ENCODE results near the gene ZFAND3. TPM values are rescaled to one million over a fixed set of nuclear protein-coding genes. Genes with fewer than 3 reads are reported as not detected.
A peak's percentile ranks its signal among the peaks of the same experiment; 100 is the strongest.

Gene ZFAND3, protein sequence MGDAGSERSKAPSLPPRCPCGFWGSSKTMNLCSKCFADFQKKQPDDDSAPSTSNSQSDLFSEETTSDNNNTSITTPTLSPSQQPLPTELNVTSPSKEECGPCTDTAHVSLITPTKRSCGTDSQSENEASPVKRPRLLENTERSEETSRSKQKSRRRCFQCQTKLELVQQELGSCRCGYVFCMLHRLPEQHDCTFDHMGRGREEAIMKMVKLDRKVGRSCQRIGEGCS
- total RNA-seq: 100 to 1,000 TPM; 141 to 166 (median 157) TPM
- 10 to 100 TPM; 48.5 to 74.1 (median 58.8) TPM for polyA plus RNA-seq
- long read RNA-seq, donor 1, transcript ZFAND3-201 (6 exons, 3,366 nt): major isoform, 29 of 53 reads
- long read RNA-seq, donor 1, partial matches to known transcripts: 18 of 53 reads
- long read RNA-seq, donor 1, other reads (novel, unspliced or antisense): 4 of 53 reads
- long read RNA-seq, donor 2, transcript ZFAND3-201 (6 exons, 3,366 nt): major isoform, 66 of 96 reads
- long read RNA-seq, donor 2, partial matches to known transcripts: 22 of 96 reads
- long read RNA-seq, donor 2, other reads (novel, unspliced or antisense): 6 of 96 reads

DNA sequence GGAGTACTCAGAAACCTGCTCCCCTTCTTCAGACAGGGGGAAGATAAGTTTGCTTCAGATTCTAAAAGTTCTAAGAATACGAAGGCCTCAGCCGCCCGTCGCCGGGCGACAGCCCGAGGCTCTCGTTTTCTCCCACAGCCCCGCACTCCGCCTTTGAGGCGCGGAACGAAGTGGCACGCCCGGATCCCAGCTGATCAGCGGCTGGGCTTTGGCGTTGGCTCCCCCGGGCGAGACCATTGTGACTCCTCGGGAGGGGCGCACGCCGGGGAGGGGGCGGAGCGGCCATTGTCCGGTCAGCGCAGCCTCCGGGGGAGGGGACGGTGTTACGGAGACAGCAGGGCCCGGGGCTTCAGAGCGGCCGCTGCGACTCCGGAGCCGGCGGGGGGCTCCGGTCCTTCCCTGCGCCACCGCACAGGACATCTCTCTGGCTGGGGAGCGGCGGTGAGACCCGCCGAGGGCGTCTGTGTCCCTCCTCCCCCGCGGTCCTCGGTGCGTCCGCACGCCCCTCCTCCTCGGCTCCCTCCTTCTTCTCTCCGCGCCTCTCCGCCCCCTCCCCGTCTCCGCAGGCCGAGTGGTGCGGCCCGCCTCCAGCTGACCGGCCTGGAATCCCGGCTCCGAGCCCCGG lies at the start of gene ZFAND3:
Gene ZFAND3, plus strand, starts transcription at position 551 of the 625 bp plus-strand sequence. CDS start 219 bp downstream, outside the sequence.
- H3K27ac ChIP-seq: peak within 1 kb of the TSS; percentile 99
- peak within 1 kb of the TSS; percentile 87 for H3K4me3 ChIP-seq
- TF ChIP-seq, protein P1, sequence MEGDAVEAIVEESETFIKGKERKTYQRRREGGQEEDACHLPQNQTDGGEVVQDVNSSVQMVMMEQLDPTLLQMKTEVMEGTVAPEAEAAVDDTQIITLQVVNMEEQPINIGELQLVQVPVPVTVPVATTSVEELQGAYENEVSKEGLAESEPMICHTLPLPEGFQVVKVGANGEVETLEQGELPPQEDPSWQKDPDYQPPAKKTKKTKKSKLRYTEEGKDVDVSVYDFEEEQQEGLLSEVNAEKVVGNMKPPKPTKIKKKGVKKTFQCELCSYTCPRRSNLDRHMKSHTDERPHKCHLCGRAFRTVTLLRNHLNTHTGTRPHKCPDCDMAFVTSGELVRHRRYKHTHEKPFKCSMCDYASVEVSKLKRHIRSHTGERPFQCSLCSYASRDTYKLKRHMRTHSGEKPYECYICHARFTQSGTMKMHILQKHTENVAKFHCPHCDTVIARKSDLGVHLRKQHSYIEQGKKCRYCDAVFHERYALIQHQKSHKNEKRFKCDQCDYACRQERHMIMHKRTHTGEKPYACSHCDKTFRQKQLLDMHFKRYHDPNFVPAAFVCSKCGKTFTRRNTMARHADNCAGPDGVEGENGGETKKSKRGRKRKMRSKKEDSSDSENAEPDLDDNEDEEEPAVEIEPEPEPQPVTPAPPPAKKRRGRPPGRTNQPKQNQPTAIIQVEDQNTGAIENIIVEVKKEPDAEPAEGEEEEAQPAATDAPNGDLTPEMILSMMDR (IDR thresholded peaks at IDR 0.05): no peak
- peak; percentile 92 to 96 (median 92) for ATAC-seq
- no peaks in the 10 kb centered on the region for H3K36me3 ChIP-seq (ENCODE audit: insufficient read depth in 1 of 2, low read depth in 1 of 2)
- peaks cover 34% of the 10 kb centered on the region for H3K4me1 ChIP-seq
- DNase-seq: peak; percentile 98 to 99
- WGBS, 3 donors: 0 to 1% (median 0%) methylated on average over 27 to 63 of the region's 64 CpGs
- H3K9me3 ChIP-seq: no peaks in the 10 kb centered on the region
- intact Hi-C loops (cut with DNase I): no loop called here
- no peaks in the 10 kb centered on the region for H3K27me3 ChIP-seq (ENCODE audit: insufficient read depth in 3 of 3, low read length in 2 of 3)

DNA sequence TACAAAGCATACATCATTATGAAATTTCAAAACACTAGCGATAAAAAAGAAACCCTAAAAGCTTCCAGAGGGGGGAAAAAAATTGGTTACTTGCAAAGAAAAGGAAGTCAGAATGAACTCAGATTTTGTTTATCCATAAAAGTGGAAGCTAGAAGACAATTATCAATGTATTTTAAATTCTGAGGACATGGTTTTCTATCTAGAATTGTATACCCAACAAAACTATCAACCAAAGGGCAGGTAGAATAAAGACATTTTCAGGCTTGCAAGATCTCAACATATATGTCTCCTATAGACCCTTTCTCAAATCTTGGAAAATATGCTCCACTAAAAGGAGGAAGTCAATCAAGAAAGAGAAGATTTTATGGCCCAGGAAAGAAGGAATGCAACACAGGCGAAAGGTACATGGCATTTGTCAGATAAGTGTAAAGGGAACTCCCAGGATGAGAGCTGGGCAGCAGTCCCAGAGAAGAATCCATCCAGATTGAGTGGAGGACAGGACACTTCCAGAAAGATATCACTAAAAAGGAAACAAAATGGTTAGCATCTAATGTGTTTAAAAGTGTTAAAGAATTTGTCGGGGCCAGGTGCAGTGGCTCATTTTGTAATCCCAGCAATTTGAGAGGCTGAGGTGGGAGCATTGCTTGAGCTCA lies 45.4 kb upstream of the ZFAND3 start:
- ATAC-seq: no peak
- 87 to 93% (median 89%) methylated on average over 3 of the region's 3 CpGs for WGBS, 3 donors
- no peaks in the 10 kb centered on the region for H3K27me3 ChIP-seq (ENCODE audit: insufficient read depth in 3 of 3, low read length in 2 of 3)
- H3K36me3 ChIP-seq (ENCODE audit: insufficient read depth in 1 of 2, low read depth in 1 of 2): no peaks in the 10 kb centered on the region
- H3K4me1 ChIP-seq: no peaks in the 10 kb centered on the region
- no peaks in the 10 kb centered on the region for H3K9me3 ChIP-seq
- intact Hi-C loops (cut with DNase I): no loop called here
- H3K4me3 ChIP-seq: no peak overlapping the region
- no peak for DNase-seq
- TF ChIP-seq, protein P1 (IDR thresholded peaks at IDR 0.05): no peak
- H3K27ac ChIP-seq: no peak overlapping the region

DNA sequence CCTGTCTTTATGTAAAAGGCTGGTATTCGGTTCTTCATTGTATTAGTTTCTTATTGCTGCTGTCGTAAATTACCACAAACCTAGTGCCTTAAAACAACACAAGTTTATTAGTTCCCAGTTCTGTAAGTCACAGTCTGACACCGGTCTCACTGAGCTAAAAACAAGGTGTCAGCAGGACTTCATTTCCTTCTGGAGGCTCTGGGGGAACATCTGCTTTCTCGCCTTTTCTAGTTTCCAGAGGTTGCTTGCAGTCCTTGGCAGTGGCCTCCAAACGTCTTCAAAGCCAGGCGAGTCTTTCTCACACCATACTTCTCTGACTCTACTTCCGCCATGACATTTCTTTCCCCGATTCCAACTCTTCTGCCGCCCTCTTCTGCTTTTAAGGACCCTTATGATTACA lies 43.0 kb upstream of the ZFAND3 start:
- intact Hi-C loops (cut with DNase I): no loop called here
- TF ChIP-seq, protein P1 (IDR thresholded peaks at IDR 0.05): no peak
- no peak overlapping the region for H3K27ac ChIP-seq
- no peaks in the 10 kb centered on the region for H3K27me3 ChIP-seq (ENCODE audit: insufficient read depth in 3 of 3, low read length in 2 of 3)
- H3K9me3 ChIP-seq: no peaks in the 10 kb centered on the region
- DNase-seq: no peak
- H3K4me3 ChIP-seq: no peak overlapping the region
- no peaks in the 10 kb centered on the region for H3K36me3 ChIP-seq (ENCODE audit: insufficient read depth in 1 of 2, low read depth in 1 of 2)
- no peak for ATAC-seq
- 74 to 80% (median 80%) methylated on average over 9 of the region's 9 CpGs for WGBS, 3 donors
- no peaks in the 10 kb centered on the region for H3K4me1 ChIP-seq

DNA sequence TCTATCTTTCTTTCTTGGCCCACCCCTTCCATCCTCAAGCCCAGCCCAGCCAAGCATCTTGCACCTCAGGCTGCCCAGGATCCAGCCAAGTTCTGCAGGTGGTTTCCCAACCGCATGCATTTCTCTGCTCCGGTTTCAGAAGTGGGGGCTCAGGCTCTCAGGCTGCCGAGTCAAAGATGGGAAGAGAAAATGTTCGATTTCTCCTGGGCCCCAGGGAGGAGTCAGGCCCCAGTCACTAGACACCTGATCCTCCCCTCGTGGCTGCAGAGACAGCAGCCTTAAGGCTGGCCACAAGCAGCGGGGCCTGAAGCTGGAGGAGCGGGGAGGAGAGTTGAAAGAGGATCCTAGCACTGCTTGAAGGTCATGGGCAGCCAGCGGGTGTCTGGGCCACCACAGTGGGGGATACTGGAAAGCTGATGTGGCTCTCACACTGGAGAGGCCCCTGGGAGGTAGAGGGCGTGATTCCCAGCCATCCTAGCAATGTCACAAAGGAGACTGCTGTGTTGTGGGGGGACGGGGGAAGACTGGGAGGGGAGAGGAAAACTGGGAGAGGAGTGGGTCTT lies 42.2 kb upstream of the ZFAND3 start:
- H3K36me3 ChIP-seq (ENCODE audit: insufficient read depth in 1 of 2, low read depth in 1 of 2): no peaks in the 10 kb centered on the region
- no peak overlapping the region for H3K27ac ChIP-seq
- H3K9me3 ChIP-seq: no peaks in the 10 kb centered on the region
- no peaks in the 10 kb centered on the region for H3K27me3 ChIP-seq (ENCODE audit: insufficient read depth in 3 of 3, low read length in 2 of 3)
- no peak overlapping the region for H3K4me3 ChIP-seq
- intact Hi-C loops (cut with DNase I): no loop called here
- peak in 3 of 4 donors; percentile 49 to 72 (median 49) for ATAC-seq
- no peaks in the 10 kb centered on the region for H3K4me1 ChIP-seq
- 33 to 57% (median 34%) methylated on average over 10 of the region's 10 CpGs for WGBS, 3 donors
- no peak for DNase-seq
- TF ChIP-seq, protein P1 (IDR thresholded peaks at IDR 0.05): no peak
